Measurements from ENCODE around the gene KRTAP2-3. TPM values are rescaled to one million over a fixed set of nuclear protein-coding genes. Genes with fewer than 3 reads are reported as not detected.
"Not testable (repeated sequence)": the region's sequence is repeated elsewhere in the genome, so short reads cannot be mapped to it uniquely, and the experiment has no call there.

Gene KRTAP2-3
- total and polyA plus RNA-seq, 4 donors = not detected

- ATAC-seq (ENCODE audit: insufficient read depth, low FRiP score) (no peak), DNase-seq (no peak)
- H3K9me3 ChIP-seq (ENCODE audit: control insufficient read depth in 4 of 4, insufficient read depth in 3 of 4, low read length in 3 of 4) = peaks cover 0 to 3% (median 0%) of the 10 kb centered on the region in 4 donors
- H3K27me3 ChIP-seq (ENCODE audit: control insufficient read depth in 3 of 3, insufficient read depth in 3 of 3, low read length in 2 of 3) = peaks cover 0 to 2% (median 2%) of the 10 kb centered on the region in 3 donors
- WGBS, 2 donors = 85 to 95% methylated on average over 4 of the region's 4 CpGs
- H3K4me3 ChIP-seq = no peak overlapping the region
- no peak for TF ChIP-seq CTCF (IDR thresholded peaks at IDR 0.05; ENCODE audit: control extremely low read depth, extremely low read depth)
- H3K36me3 ChIP-seq (ENCODE audit: control insufficient read depth in 4 of 4, insufficient read depth in 4 of 4, low read length in 4 of 4) = no peaks in the 10 kb centered on the region
- H3K27ac ChIP-seq (ENCODE audit: low read depth in 1 of 2, low read length in 1 of 2) = no peak overlapping the region
- H3K4me1 ChIP-seq (ENCODE audit: control insufficient read depth in 5 of 5, insufficient read depth in 5 of 5, low read length in 5 of 5) = no peaks in the 10 kb centered on the region
- no peak overlapping the region for H3K9ac ChIP-seq (ENCODE audit: insufficient read depth in 1 of 2, low read length in 2 of 2)
Measured at GRCh38 chr17:41054025-41054424, 5.9 kb downstream of the KRTAP2-3 start.

- Histone ChIP-seq H3K27ac (ENCODE audit: low read depth in 1 of 2, low read length in 1 of 2) (no peak overlapping the region), H3K27me3 (ENCODE audit: control insufficient read depth in 3 of 3, insufficient read depth in 3 of 3, low read length in 2 of 3) (peaks cover 0 to 9% (median 7%) of the 10 kb centered on the region in 3 donors), H3K9ac (ENCODE audit: insufficient read depth in 1 of 2, low read length in 2 of 2) (no peak overlapping the region), H3K4me3 (no peak overlapping the region), H3K36me3 (ENCODE audit: control insufficient read depth in 4 of 4, insufficient read depth in 4 of 4, low read length in 4 of 4) (no peaks in the 10 kb centered on the region), H3K9me3 (ENCODE audit: control insufficient read depth in 4 of 4, insufficient read depth in 3 of 4, low read length in 3 of 4) (peaks cover 0 to 3% (median 0%) of the 10 kb centered on the region in 4 donors), H3K4me1 (ENCODE audit: control insufficient read depth in 5 of 5, insufficient read depth in 5 of 5, low read length in 5 of 5) (no peaks in the 10 kb centered on the region)
- DNase-seq = no peak
- no peak for ATAC-seq (ENCODE audit: insufficient read depth, low FRiP score)
- no peak for TF ChIP-seq CTCF (IDR thresholded peaks at IDR 0.05; ENCODE audit: control extremely low read depth, extremely low read depth)
Measured at GRCh38 chr17:41052566-41052965, 7.3 kb downstream of the KRTAP2-3 start.

- Histone ChIP-seq H3K27ac (ENCODE audit: low read depth in 1 of 2, low read length in 1 of 2) (no peak overlapping the region), H3K4me3 (no peak overlapping the region), H3K4me1 (ENCODE audit: control insufficient read depth in 5 of 5, insufficient read depth in 5 of 5, low read length in 5 of 5) (no peaks in the 10 kb centered on the region), H3K9ac (ENCODE audit: insufficient read depth in 1 of 2, low read length in 2 of 2) (no peak overlapping the region), H3K9me3 (ENCODE audit: control insufficient read depth in 4 of 4, insufficient read depth in 3 of 4, low read length in 3 of 4) (peaks cover 0 to 3% (median 0%) of the 10 kb centered on the region in 4 donors), H3K36me3 (ENCODE audit: control insufficient read depth in 4 of 4, insufficient read depth in 4 of 4, low read length in 4 of 4) (no peaks in the 10 kb centered on the region), H3K27me3 (ENCODE audit: control insufficient read depth in 3 of 3, insufficient read depth in 3 of 3, low read length in 2 of 3) (peaks cover 0 to 9% (median 8%) of the 10 kb centered on the region in 3 donors)
- 41 to 79% methylated on average over 2 of the region's 2 CpGs for WGBS, 2 donors
- no peak for ATAC-seq (ENCODE audit: insufficient read depth, low FRiP score)
- DNase-seq = no peak
- no peak for TF ChIP-seq CTCF (IDR thresholded peaks at IDR 0.05; ENCODE audit: control extremely low read depth, extremely low read depth)
Measured at GRCh38 chr17:41049110-41049509, 10.8 kb downstream of the KRTAP2-3 start.

- H3K4me3 ChIP-seq = no peak overlapping the region
- WGBS, 2 donors = 62 to 75% methylated on average over 7 of the region's 7 CpGs
- peaks cover 0 to 1% (median under 1%) of the 10 kb centered on the region in 4 donors for H3K9me3 ChIP-seq (ENCODE audit: control insufficient read depth in 4 of 4, insufficient read depth in 3 of 4, low read length in 3 of 4)
- no peaks in the 10 kb centered on the region for H3K36me3 ChIP-seq (ENCODE audit: control insufficient read depth in 4 of 4, insufficient read depth in 4 of 4, low read length in 4 of 4)
- DNase-seq (no peak), ATAC-seq (ENCODE audit: insufficient read depth, low FRiP score) (no peak)
- no peaks in the 10 kb centered on the region for H3K4me1 ChIP-seq (ENCODE audit: control insufficient read depth in 5 of 5, insufficient read depth in 5 of 5, low read length in 5 of 5)
- no peak overlapping the region for H3K27ac ChIP-seq (ENCODE audit: low read depth in 1 of 2, low read length in 1 of 2)
- no peak overlapping the region for H3K9ac ChIP-seq (ENCODE audit: insufficient read depth in 1 of 2, low read length in 2 of 2)
- peaks cover 0 to 9% (median 8%) of the 10 kb centered on the region in 3 donors for H3K27me3 ChIP-seq (ENCODE audit: control insufficient read depth in 3 of 3, insufficient read depth in 3 of 3, low read length in 2 of 3)
- no peak for TF ChIP-seq CTCF (IDR thresholded peaks at IDR 0.05; ENCODE audit: control extremely low read depth, extremely low read depth)
Measured at GRCh38 chr17:41048441-41048840, 11.5 kb downstream of the KRTAP2-3 start.

- not testable (repeated sequence) for H3K27ac ChIP-seq (ENCODE audit: low read depth in 1 of 2, low read length in 1 of 2); H3K36me3 ChIP-seq (ENCODE audit: control insufficient read depth in 4 of 4, insufficient read depth in 4 of 4, low read length in 4 of 4); H3K4me1 ChIP-seq (ENCODE audit: control insufficient read depth in 5 of 5, insufficient read depth in 5 of 5, low read length in 5 of 5); H3K4me3 ChIP-seq; H3K27me3 ChIP-seq (ENCODE audit: control insufficient read depth in 3 of 3, insufficient read depth in 3 of 3, low read length in 2 of 3); ATAC-seq (ENCODE audit: insufficient read depth, low FRiP score); H3K9ac ChIP-seq (ENCODE audit: insufficient read depth in 1 of 2, low read length in 2 of 2); DNase-seq; H3K9me3 ChIP-seq (ENCODE audit: control insufficient read depth in 4 of 4, insufficient read depth in 3 of 4, low read length in 3 of 4)
- WGBS, 2 donors = 57 to 75% methylated on average over 9 to 10 of the region's 33 CpGs
Measured at GRCh38 chr17:41046735-41047465, 13.0 kb downstream of the KRTAP2-3 start, which contains the start of gene KRTAP2-1. Gene KRTAP2-1 (minus strand): TSS chr17:41047316. CDS start chr17:41047267, 49 bp downstream.
